Measurements from ENCODE around the gene EIF4A3. TPM values are rescaled to one million over a fixed set of nuclear protein-coding genes. Genes with fewer than 3 reads are reported as not detected.
"Not testable (repeated sequence)": the region's sequence is repeated elsewhere in the genome, so short reads cannot be mapped to it uniquely, and the experiment has no call there.

The EIF4A3 gene
- total RNA-seq, 1 experiment from 2014 or later: 124 TPM

GRCh38 chr17:80092959-80093358, 54.0 kb downstream of the EIF4A3 start:
- H3K4me1 Mint-ChIP-seq (ENCODE audit: low read depth, unreplicated experiment): no peaks in the 10 kb centered on the region
- CTCF ChIA-PET: no interaction called here
- peaks cover 19% of the 10 kb centered on the region for H3K27me3 Mint-ChIP-seq (ENCODE audit: unreplicated experiment)
- no peaks in the 10 kb centered on the region for H3K36me3 Mint-ChIP-seq (ENCODE audit: insufficient read depth, unreplicated experiment)
- H3K27ac Mint-ChIP-seq (ENCODE audit: unreplicated experiment): no peak overlapping the region
- no peaks in the 10 kb centered on the region for H3K9me3 Mint-ChIP-seq (ENCODE audit: low read depth, unreplicated experiment)
- DNase-seq: no peak
- intact Hi-C loops (cut with micrococcal nuclease; ENCODE audit: unreplicated experiment): no loop called here
- no peak overlapping the region for H3K4me3 Mint-ChIP-seq (ENCODE audit: low read depth, unreplicated experiment)
- BruUV-seq (replicated peaks): no TSS peak
- TF ChIP-seq, protein P1, sequence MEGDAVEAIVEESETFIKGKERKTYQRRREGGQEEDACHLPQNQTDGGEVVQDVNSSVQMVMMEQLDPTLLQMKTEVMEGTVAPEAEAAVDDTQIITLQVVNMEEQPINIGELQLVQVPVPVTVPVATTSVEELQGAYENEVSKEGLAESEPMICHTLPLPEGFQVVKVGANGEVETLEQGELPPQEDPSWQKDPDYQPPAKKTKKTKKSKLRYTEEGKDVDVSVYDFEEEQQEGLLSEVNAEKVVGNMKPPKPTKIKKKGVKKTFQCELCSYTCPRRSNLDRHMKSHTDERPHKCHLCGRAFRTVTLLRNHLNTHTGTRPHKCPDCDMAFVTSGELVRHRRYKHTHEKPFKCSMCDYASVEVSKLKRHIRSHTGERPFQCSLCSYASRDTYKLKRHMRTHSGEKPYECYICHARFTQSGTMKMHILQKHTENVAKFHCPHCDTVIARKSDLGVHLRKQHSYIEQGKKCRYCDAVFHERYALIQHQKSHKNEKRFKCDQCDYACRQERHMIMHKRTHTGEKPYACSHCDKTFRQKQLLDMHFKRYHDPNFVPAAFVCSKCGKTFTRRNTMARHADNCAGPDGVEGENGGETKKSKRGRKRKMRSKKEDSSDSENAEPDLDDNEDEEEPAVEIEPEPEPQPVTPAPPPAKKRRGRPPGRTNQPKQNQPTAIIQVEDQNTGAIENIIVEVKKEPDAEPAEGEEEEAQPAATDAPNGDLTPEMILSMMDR (IDR thresholded peaks at IDR 0.05; ENCODE audit: unreplicated experiment): no peak

- Mint-ChIP-seq H3K27ac (ENCODE audit: unreplicated experiment) (no peak overlapping the region), H3K9me3 (ENCODE audit: low read depth, unreplicated experiment) (no peaks in the 10 kb centered on the region), H3K4me1 (ENCODE audit: low read depth, unreplicated experiment) (no peaks in the 10 kb centered on the region), H3K4me3 (ENCODE audit: low read depth, unreplicated experiment) (no peak overlapping the region), H3K36me3 (ENCODE audit: insufficient read depth, unreplicated experiment) (no peaks in the 10 kb centered on the region), H3K27me3 (ENCODE audit: unreplicated experiment) (peaks cover 18% of the 10 kb centered on the region)
- BruUV-seq (replicated peaks): no TSS peak
- CTCF ChIA-PET: interaction anchor here (1.2 kb wide), 1 partner anchor 10 kb away, joined by 3 read pairs; the partner anchor contains the start of gene GAA
- intact Hi-C loops (cut with micrococcal nuclease; ENCODE audit: unreplicated experiment): no loop called here
- TF ChIP-seq, protein P1 (IDR thresholded peaks at IDR 0.05; ENCODE audit: unreplicated experiment): no peak
- no peak for DNase-seq
These were observed 55.6 kb downstream of the EIF4A3 start for GRCh38 chr17:80091376-80091775.

GRCh38 chr17:80090164-80090563, 56.8 kb downstream of the EIF4A3 start:
- H3K4me1 Mint-ChIP-seq (ENCODE audit: low read depth, unreplicated experiment); H3K4me3 Mint-ChIP-seq (ENCODE audit: low read depth, unreplicated experiment); H3K9me3 Mint-ChIP-seq (ENCODE audit: low read depth, unreplicated experiment); H3K36me3 Mint-ChIP-seq (ENCODE audit: insufficient read depth, unreplicated experiment); intact Hi-C loops (cut with micrococcal nuclease; ENCODE audit: unreplicated experiment); H3K27ac Mint-ChIP-seq (ENCODE audit: unreplicated experiment); DNase-seq; CTCF ChIA-PET; BruUV-seq (replicated peaks): not testable (repeated sequence)
- peaks cover 24% of the 10 kb centered on the region for H3K27me3 Mint-ChIP-seq (ENCODE audit: unreplicated experiment)

GRCh38 chr17:80089762-80090161, 57.2 kb downstream of the EIF4A3 start:
- Mint-ChIP-seq H3K27me3 (ENCODE audit: unreplicated experiment) (peaks cover 20% of the 10 kb centered on the region), H3K36me3 (ENCODE audit: insufficient read depth, unreplicated experiment) (no peaks in the 10 kb centered on the region), H3K9me3 (ENCODE audit: low read depth, unreplicated experiment) (no peaks in the 10 kb centered on the region), H3K4me3 (ENCODE audit: low read depth, unreplicated experiment) (no peak overlapping the region), H3K27ac (ENCODE audit: unreplicated experiment) (no peak overlapping the region), H3K4me1 (ENCODE audit: low read depth, unreplicated experiment) (no peaks in the 10 kb centered on the region)
- CTCF ChIA-PET: interaction anchor here (1.3 kb wide), 1 partner anchor 12 kb away, joined by 4 read pairs; the partner anchor contains the start of gene GAA
- no TSS peak for BruUV-seq (replicated peaks)
- TF ChIP-seq, protein P1 (IDR thresholded peaks at IDR 0.05; ENCODE audit: unreplicated experiment): no peak
- intact Hi-C loops (cut with micrococcal nuclease; ENCODE audit: unreplicated experiment): no loop called here
- DNase-seq: no peak

DNA sequence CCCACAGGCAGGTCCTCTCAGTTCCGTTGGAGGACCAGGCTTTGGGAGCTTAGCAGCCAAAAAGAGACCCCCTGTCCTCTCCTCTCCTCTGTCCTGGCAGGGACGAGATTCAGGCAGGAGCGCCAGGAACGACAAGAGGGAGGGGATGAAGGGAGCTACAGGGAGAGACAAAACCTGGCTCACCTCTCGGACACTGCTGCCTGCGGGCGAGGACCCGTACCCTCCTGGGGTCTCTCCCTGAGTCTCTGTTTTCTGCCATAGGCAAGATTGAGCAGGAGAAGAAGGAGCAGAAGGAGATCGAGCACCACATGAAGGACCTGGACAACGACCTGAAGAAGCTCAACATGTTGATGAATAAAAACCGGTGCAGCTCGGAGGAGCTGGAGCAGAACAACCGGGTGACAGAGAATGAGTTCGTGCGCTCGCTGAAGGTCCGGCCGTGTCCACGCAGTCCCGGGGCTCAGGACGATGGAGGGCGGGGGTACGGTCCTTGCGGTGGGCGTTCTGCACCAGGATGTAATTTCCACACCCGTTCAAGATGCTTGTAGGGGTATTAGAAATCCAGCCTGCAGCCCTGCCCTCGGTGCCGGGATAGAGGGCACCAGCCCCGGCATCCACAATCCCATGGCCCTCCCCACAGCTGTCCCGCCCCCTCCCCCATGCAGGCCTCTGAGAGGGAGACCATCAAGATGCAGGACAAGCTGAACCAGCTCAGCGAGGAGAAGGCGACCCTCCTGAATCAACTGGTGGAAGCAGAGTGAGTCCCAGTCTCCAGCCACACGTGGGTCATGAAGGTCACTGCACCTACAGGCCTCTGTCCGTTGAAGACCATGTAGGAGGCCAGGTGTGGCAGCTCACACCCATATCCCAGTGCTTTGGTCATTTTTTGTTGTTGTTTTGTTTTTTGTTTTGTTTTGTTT, 59.3 kb downstream of the EIF4A3 start:
- no peak for DNase-seq
- H3K36me3 Mint-ChIP-seq (ENCODE audit: insufficient read depth, unreplicated experiment): peaks cover 1% of the 10 kb centered on the region
- intact Hi-C loops (cut with micrococcal nuclease; ENCODE audit: unreplicated experiment): no loop called here
- H3K4me1 Mint-ChIP-seq (ENCODE audit: low read depth, unreplicated experiment): no peaks in the 10 kb centered on the region
- no peak overlapping the region for H3K27ac Mint-ChIP-seq (ENCODE audit: unreplicated experiment)
- CTCF ChIA-PET: interaction anchor here (0.5 to 1.3 kb wide), 2 partner anchors 14 to 19 kb away, joined by 3 to 4 read pairs; partner anchors contain the start of gene GAA
- H3K9me3 Mint-ChIP-seq (ENCODE audit: low read depth, unreplicated experiment): no peaks in the 10 kb centered on the region
- TF ChIP-seq, protein P1 (IDR thresholded peaks at IDR 0.05; ENCODE audit: unreplicated experiment): no peak
- H3K4me3 Mint-ChIP-seq (ENCODE audit: low read depth, unreplicated experiment): no peak overlapping the region
- BruUV-seq (replicated peaks): no TSS peak
- peaks cover 31% of the 10 kb centered on the region for H3K27me3 Mint-ChIP-seq (ENCODE audit: unreplicated experiment)
